Cardiac muscle cell (in vitro differentiated cells and primary cell): ENCODE measurements around the gene SUPT4H1. TPM values are rescaled to one million over a fixed set of nuclear protein-coding genes. Genes with fewer than 3 reads are reported as not detected.
A peak's percentile ranks its signal among the peaks of the same experiment; 100 is the strongest.

Source experiments
- DNase-seq, 2 donors: peaks; one replicate each; pipeline versions ENCODE4 v3.0.0 to v3.0.0-alpha.2; 2010 to 2017; ENCODE audit warnings: low read depth in 1 of 2, low spot score in 1 of 2
- H3K27ac ChIP-seq: fragments of 200-600 bp; sonication (generic); 2 replicates; pipeline ENCODE4 v1.5.1; 2016
- H3K27me3 ChIP-seq: fragments of 200-600 bp; sonication (generic); 2 replicates; pipeline ENCODE4 v1.6.0; 2016; ENCODE audit warnings: control low read depth
- H3K36me3 ChIP-seq: fragments of 200-600 bp; sonication (generic); 2 replicates; pipeline ENCODE4 v1.5.1; 2016; ENCODE audit warnings: control low read depth
- H3K4me1 ChIP-seq: fragments of 200-600 bp; sonication (generic); 2 replicates; pipeline ENCODE4 v1.8.1; 2017; ENCODE audit warnings: low read depth, mild to moderate bottlenecking, mixed run types
- H3K4me3 ChIP-seq: fragments of 200-600 bp; sonication (generic); 2 replicates; pipeline ENCODE4 v1.5.1; 2016; ENCODE audit warnings: mild to moderate bottlenecking
- H3K9me3 ChIP-seq: fragments of 200-600 bp; sonication (generic); 2 replicates; pipeline ENCODE4 v1.5.1; 2017; ENCODE audit warnings: low read depth, mild to moderate bottlenecking, control low read depth
- polyA plus RNA-seq: library from polyadenylated mRNA; unstranded; fragments of >200 nt; fragmentation: Nextera tagmentation; extraction: Ambion mirVana; gene quantifications from 2 replicates; pipeline ENCODE4 v1.2.1, GENCODE V29; 2016
- total RNA-seq: library from RNA; depleted of rRNA; stranded (reverse); fragments of >200 nt; gene quantifications from 2 replicates; pipeline ENCODE4 v1.2.3, GENCODE V29; 2016
- TF ChIP-seq, protein P1 (sequence below): IDR thresholded peaks from 2 replicates; pipeline ENCODE4 v1.5.1; 2012; ENCODE audit warnings: low read depth, mild to moderate bottlenecking, low read length

The SUPT4H1 gene
- total and polyA plus RNA-seq, 2 experiments from 2014 or later, result 97.9 to 152 TPM

- H3K27me3 ChIP-seq, result no peaks in the 10 kb centered on the region
- peaks cover 24% of the 10 kb centered on the region for H3K4me1 ChIP-seq
- peak; percentile 57 to 87 for DNase-seq
- TF ChIP-seq, protein P1, sequence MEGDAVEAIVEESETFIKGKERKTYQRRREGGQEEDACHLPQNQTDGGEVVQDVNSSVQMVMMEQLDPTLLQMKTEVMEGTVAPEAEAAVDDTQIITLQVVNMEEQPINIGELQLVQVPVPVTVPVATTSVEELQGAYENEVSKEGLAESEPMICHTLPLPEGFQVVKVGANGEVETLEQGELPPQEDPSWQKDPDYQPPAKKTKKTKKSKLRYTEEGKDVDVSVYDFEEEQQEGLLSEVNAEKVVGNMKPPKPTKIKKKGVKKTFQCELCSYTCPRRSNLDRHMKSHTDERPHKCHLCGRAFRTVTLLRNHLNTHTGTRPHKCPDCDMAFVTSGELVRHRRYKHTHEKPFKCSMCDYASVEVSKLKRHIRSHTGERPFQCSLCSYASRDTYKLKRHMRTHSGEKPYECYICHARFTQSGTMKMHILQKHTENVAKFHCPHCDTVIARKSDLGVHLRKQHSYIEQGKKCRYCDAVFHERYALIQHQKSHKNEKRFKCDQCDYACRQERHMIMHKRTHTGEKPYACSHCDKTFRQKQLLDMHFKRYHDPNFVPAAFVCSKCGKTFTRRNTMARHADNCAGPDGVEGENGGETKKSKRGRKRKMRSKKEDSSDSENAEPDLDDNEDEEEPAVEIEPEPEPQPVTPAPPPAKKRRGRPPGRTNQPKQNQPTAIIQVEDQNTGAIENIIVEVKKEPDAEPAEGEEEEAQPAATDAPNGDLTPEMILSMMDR, result no peak
- H3K4me3 ChIP-seq, result no peak overlapping the region
- peak overlapping the region; percentile 98 for H3K27ac ChIP-seq
- H3K9me3 ChIP-seq, result no peaks in the 10 kb centered on the region
- H3K36me3 ChIP-seq, result peaks cover 1% of the 10 kb centered on the region
Measured at GRCh38 chr17:58338841-58339754, 12.9 kb downstream of the SUPT4H1 start.

DNA sequence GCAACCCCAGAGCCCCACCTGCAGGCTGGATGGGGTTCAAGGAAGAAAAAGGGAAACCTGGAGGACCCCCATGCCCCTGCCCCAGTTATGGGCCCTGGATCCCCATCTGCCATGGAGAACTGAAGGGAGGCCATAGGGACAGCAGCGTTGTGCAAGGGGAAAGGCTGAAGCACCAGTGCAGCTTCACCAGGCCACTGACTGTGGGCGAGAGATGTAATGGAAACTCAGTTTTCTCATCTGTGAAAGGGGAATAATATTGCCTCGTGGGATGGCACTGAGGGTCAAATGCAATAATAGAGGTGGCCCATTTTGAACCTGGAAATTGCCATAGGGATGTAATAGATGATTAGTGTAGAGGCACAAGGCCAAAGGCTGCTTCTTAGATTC lies 13.6 kb downstream of the SUPT4H1 start:
- Histone ChIP-seq H3K36me3 (no peaks in the 10 kb centered on the region), H3K27ac (peak overlapping the region; percentile 98), H3K9me3 (no peaks in the 10 kb centered on the region), H3K4me1 (peaks cover 24% of the 10 kb centered on the region), H3K4me3 (no peak overlapping the region), H3K27me3 (no peaks in the 10 kb centered on the region)
- TF ChIP-seq, protein P1, result no peak
- DNase-seq, result peak in 1 of 2 donors; percentile 21

- Histone ChIP-seq H3K27me3 (no peaks in the 10 kb centered on the region), H3K27ac (peak overlapping the region; percentile 98), H3K4me1 (peaks cover 24% of the 10 kb centered on the region), H3K36me3 (no peaks in the 10 kb centered on the region), H3K9me3 (no peaks in the 10 kb centered on the region), H3K4me3 (no peak overlapping the region)
- peak; percentile 86 to 96 for DNase-seq
- TF ChIP-seq, protein P1, result no peak
Measured at GRCh38 chr17:58337600-58338453, 14.2 kb downstream of the SUPT4H1 start.

GRCh38 chr17:58337210-58337599 lies 14.8 kb downstream of the SUPT4H1 start:
- peak overlapping the region; percentile 98 for H3K27ac ChIP-seq
- peaks cover 24% of the 10 kb centered on the region for H3K4me1 ChIP-seq
- H3K4me3 ChIP-seq, result no peak overlapping the region
- H3K27me3 ChIP-seq, result no peaks in the 10 kb centered on the region
- H3K36me3 ChIP-seq, result no peaks in the 10 kb centered on the region
- H3K9me3 ChIP-seq, result no peaks in the 10 kb centered on the region
- TF ChIP-seq, protein P1, result no peak
- DNase-seq, result no peak

DNA sequence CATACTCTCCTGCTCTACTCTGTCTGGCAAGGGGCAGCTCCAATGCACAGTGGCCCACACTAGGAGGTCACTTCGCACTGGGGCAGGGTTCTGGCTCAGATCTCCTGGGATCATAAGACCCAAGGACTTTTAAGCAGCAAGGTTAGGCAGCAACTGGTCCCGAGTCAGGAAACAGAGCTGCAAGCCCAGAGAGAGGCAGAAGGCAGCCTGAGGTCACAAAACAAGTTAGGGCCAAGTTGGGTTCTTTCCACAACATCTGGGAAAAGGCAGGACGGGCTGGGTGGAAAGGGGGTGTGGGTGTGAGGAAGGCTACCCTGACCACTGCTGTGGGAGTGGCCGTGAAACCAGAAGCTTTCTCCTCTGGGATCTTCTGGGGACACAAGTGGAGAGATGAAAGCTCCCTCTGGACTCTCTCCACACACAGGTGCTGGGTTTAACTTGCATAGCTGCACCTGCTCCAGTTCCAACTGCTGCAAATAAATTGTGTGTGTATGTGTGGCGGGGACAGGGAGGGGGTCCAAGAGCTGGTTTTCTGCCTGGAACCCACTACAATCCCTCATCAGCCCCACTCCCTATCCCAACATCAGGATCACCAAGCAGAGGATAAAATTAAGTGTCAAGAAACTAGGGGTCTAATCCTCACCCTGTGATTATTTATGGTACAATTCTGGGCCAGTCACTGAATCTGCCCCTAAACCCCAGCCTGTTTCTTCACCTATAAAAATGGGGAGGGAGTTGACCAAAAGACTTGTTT lies 15.4 kb downstream of the SUPT4H1 start:
- peak in 1 of 2 donors; percentile 49 for DNase-seq
- H3K27ac ChIP-seq, result peak overlapping the region; percentile 98
- H3K4me1 ChIP-seq, result peaks cover 24% of the 10 kb centered on the region
- H3K4me3 ChIP-seq, result no peak overlapping the region
- H3K36me3 ChIP-seq, result no peaks in the 10 kb centered on the region
- TF ChIP-seq, protein P1, result no peak
- H3K27me3 ChIP-seq, result no peaks in the 10 kb centered on the region
- H3K9me3 ChIP-seq, result no peaks in the 10 kb centered on the region
